HFF-Myc (cell line): ENCODE results near the gene OSBPL3.

Experiments
- DNase-seq: peaks from one replicate; pipeline ENCODE4 v3.0.0-alpha.2; 2011; ENCODE audit warnings: low read depth; ENCODE audit errors: extremely low read depth
- H3K4me3 ChIP-seq: replicated peaks from 2 replicates; pipeline ENCODE4 v1.5.1; 2011; ENCODE audit warnings: low read depth, mild to moderate bottlenecking, control low read depth, low read length
- CTCF ChIP-seq: IDR thresholded peaks from 2 replicates; pipeline ENCODE4 v1.5.1; 2012; ENCODE audit warnings: mild to moderate bottlenecking, low read depth, low read length, control low read depth; ENCODE audit errors: missing control alignments

Gene OSBPL3

GRCh38 chr7:24917510-24918239 is 62.3 kb downstream of the OSBPL3 start:
- H3K4me3 ChIP-seq = no peak overlapping the region
- DNase-seq = no peak
- no peak for TF ChIP-seq CTCF

DNA sequence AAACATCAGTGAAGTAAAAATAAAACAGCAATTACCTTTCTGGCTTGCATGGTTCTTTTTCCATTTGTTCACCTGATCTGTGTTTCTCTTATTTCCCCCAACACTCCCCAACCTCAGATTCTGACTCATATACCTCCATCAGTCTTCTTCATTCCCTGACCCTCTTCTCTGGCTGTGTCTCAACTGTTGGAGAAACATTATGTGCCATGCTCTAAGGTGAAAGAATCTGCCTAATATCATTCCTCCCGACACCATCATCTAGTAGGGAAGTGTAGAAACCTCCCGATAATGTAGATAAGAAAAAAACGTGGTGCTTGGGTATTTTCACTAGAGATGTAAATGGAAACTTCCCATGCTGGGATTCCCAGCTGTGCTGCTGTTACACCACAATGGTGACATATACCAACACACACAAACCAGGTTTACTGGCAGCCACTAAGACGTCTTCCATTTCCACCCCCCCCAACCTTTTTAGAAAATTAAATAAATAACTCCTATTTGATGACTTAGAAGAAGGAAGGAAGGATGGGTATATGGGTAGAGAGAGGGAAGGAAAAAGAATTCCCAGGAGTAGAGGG is 63.4 kb downstream of the OSBPL3 start:
- DNase-seq = no peak
- H3K4me3 ChIP-seq = no peak overlapping the region
- no peak for TF ChIP-seq CTCF

DNA sequence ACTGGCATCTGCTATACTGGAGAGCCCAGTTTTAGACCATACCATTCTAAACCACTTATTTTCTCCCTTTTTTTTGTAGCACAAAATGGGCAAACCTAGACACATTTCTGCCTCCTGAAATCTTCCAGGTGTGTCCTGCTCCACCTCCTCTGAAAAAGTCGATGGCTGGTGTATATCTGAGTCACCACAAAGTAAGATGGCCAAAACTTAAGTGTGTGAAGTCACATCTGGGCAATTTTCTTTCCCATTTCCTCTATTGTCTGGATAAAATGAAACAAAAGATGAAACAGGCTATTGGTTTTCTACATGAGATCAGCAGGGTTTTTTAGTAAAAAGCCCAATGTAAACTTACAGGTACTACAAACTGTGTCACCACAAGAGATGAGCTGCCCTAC is 65.5 kb downstream of the OSBPL3 start:
- TF ChIP-seq CTCF = no peak
- H3K4me3 ChIP-seq = no peak overlapping the region
- DNase-seq = no peak

DNA sequence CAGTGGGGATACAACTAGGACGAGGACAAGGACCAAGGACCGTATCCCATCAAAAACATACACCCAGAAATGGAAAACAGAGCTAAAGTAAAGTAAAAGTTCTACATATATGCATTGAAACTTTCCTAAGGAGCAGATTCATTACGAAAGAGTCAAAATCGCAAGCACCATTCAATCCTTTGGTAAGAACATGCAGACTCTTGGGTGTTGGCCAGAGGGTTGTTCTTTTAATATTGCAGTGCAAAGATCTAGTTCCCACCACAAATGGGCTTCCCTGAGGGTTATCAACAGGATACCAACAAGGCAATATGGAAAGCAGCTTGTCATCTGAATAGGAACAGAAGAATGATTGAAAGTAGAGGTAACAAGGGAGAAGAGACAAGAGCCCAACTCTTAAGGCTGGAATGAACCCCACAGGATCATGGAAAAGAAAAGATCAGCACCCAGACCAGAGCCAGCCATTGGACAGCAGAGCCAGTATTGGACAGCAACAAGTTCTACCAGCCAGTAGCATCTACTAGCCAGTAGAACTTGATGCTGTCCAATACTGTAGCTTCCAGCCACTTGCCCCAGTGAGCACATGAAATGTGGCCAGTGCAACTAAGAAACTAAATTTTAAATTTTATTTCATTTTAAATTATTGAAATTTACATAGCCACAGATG is 66.0 kb downstream of the OSBPL3 start:
- H3K4me3 ChIP-seq = no peak overlapping the region
- DNase-seq = no peak
- no peak for TF ChIP-seq CTCF

DNA sequence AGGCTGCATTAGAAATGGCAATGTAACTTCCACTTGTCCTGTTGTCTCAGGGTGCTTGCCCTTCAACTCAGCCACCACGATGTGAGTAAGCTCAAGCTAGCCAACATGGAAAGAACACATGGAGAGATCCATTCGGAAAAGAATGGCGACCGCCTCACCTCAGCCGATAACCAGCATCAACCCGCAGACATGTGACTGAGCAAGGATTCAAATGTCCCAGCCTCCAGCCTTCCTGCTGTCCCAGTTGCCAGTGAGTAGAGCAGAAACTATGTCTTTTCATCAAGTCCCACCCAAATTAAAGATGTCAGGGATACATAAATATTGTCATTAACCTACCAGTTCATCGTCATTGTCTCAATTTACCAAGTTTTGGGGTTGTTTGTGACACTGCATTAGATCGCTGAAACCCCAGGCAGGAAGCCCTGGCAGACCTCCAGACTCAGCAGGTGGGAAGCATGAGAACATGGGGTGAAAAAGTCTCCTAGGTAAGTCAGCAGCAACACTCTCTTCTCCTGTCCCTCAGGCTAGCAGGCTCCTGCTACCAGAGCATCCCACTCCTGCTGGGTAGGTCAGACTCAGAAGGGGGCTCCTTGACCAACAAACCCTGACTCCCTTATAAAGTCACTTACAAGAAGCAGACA is 67.0 kb downstream of the OSBPL3 start:
- TF ChIP-seq CTCF = no peak
- no peak overlapping the region for H3K4me3 ChIP-seq
- DNase-seq = no peak

DNA sequence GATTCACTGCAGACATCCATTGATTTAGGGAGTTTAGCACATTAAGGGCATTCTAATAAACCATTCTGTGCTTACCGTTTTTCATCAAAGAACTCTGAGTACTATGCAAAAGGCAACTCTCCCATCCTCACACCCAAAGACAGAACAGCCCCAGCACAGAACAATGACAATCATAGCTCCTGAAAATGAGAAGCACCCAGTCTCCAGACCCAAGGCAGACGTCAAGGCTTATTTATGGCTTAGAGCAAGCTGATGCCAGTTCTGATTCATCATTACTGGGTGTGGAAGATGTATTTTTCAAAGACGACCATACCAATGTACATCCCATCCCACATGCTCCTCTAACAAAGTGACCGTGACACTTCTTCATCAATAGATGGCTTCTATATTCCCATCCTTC is 67.6 kb downstream of the OSBPL3 start:
- H3K4me3 ChIP-seq = no peak overlapping the region
- TF ChIP-seq CTCF = no peak
- DNase-seq = no peak
